Astrocyte (in vitro differentiated cells and primary cell): Measurements from ENCODE around the gene KMT2A. TPM values are rescaled to one million over a fixed set of nuclear protein-coding genes. Genes with fewer than 3 reads are reported as not detected.

ENCODE experiments used
- DNase-seq: peaks from one replicate; pipeline ENCODE4 v3.0.0-alpha.2; 2010; ENCODE audit warnings: low read depth
- FAIRE-seq: peaks from 2 replicates; lab custom pipeline; 2011; peaks lifted over from hg19 to GRCh38; lab: Jason Lieb, UNC
- H2AFZ ChIP-seq: 2 replicates; pipeline ENCODE4 v1.6.0; 2012; ENCODE audit warnings: low read depth, low read length, inconsistent platforms
- H3K27ac ChIP-seq: 2 replicates; pipeline ENCODE4 v1.5.1; 2011; ENCODE audit warnings: low read depth, low read length, inconsistent platforms
- H3K27me3 ChIP-seq: 2 replicates; pipeline ENCODE4 v1.6.0; 2011; ENCODE audit warnings: low read length, inconsistent platforms; ENCODE audit not compliant: insufficient read depth
- H3K36me3 ChIP-seq: 2 replicates; pipeline ENCODE4 v1.5.1; 2011; ENCODE audit warnings: low read length, inconsistent platforms; ENCODE audit not compliant: insufficient read depth
- H3K4me1 ChIP-seq: 2 replicates; pipeline ENCODE4 v1.5.1; 2011; ENCODE audit warnings: low read length, inconsistent platforms; ENCODE audit not compliant: insufficient read depth
- H3K4me2 ChIP-seq: 2 replicates; pipeline ENCODE4 v1.6.0; 2012; ENCODE audit warnings: low read length, inconsistent platforms
- H3K4me3 ChIP-seq: 2 replicates; pipeline ENCODE4 v1.5.1; 2011; ENCODE audit warnings: low read depth, mild to moderate bottlenecking, low read length, inconsistent platforms; ENCODE audit not compliant: insufficient read depth
- H3K79me2 ChIP-seq: 2 replicates; pipeline ENCODE4 v1.6.0; 2012; ENCODE audit warnings: mild to moderate bottlenecking, low read length, inconsistent platforms; ENCODE audit not compliant: insufficient read depth
- H3K9ac ChIP-seq: 2 replicates; pipeline ENCODE4 v1.6.0; 2012; ENCODE audit warnings: mild to moderate bottlenecking, low read length, inconsistent platforms
- H3K9me3 ChIP-seq: 2 replicates; pipeline ENCODE4 v1.5.1; 2012; ENCODE audit warnings: low read depth, mild to moderate bottlenecking, low read length, inconsistent platforms; ENCODE audit not compliant: insufficient read depth
- H4K20me1 ChIP-seq: 2 replicates; pipeline ENCODE4 v1.6.0; 2012; ENCODE audit warnings: low read length, inconsistent platforms; ENCODE audit not compliant: insufficient read depth
- H3K27ac Mint-ChIP-seq: one replicate; pipeline ENCODE4 v1.8.0; 2021; ENCODE audit warnings: mild to moderate bottlenecking, mixed read lengths; ENCODE audit not compliant: unreplicated experiment
- H3K27me3 Mint-ChIP-seq: one replicate; pipeline ENCODE4 v1.8.0; 2021; ENCODE audit warnings: low read depth, mixed read lengths; ENCODE audit not compliant: unreplicated experiment
- H3K36me3 Mint-ChIP-seq: one replicate; pipeline ENCODE4 v1.8.0; 2021; ENCODE audit warnings: low read depth, mixed read lengths; ENCODE audit not compliant: unreplicated experiment
- H3K4me1 Mint-ChIP-seq: one replicate; pipeline ENCODE4 v1.8.0; 2021; ENCODE audit warnings: low read depth, mixed read lengths; ENCODE audit not compliant: unreplicated experiment
- H3K4me3 Mint-ChIP-seq: one replicate; pipeline ENCODE4 v1.8.0; 2021; ENCODE audit warnings: mild to moderate bottlenecking, moderate library complexity, mixed read lengths; ENCODE audit not compliant: unreplicated experiment
- H3K9me3 Mint-ChIP-seq: one replicate; pipeline ENCODE4 v1.8.0; 2021; ENCODE audit warnings: mild to moderate bottlenecking, mixed read lengths; ENCODE audit not compliant: unreplicated experiment
- EZH2 ChIP-seq: IDR thresholded peaks from 2 replicates; pipeline ENCODE4 v1.6.1; 2012; ENCODE audit warnings: mild to moderate bottlenecking, low read length, inconsistent platforms; ENCODE audit not compliant: insufficient read depth
- total RNA-seq: library from RNA; stranded (reverse); gene quantifications from 2 replicates; pipeline ENCODE4 v1.2.1, GENCODE V29; 2021
- TF ChIP-seq, protein P1 (sequence below): IDR thresholded peaks from 2 replicates; pipeline ENCODE4 v1.5.1; 2011; ENCODE audit warnings: low read depth, mild to moderate bottlenecking, inconsistent platforms, low read length, moderate library complexity; ENCODE audit not compliant: insufficient read depth

KMT2A gene
- total RNA-seq, 1 donor from 2014 or later, result 60.0 TPM

DNA sequence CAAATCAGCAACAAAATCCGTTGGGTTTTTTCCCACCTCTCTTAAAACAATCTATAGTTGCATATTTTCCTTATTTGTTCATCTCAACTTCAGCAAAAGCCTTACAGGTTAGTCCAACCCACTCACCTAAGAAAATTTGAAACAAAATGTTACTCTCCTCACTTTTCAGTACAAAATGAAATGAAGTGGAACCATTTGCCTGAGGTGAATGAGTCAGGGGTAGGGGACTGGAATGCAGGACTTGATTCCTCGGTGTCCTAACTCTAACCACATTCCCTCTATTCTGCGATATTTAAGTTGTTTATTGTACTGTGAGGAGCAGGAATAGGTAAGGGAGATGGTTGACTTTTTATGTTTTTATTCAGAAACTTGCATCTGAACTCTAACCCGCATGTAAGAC lies 18.5 kb upstream of the KMT2A start:
- Histone ChIP-seq H3K4me3 (no peak overlapping the region), H3K9me3 (no peaks in the 10 kb centered on the region), H2AFZ (no peak overlapping the region), H3K4me2 (no peak overlapping the region), H3K27me3 (no peaks in the 10 kb centered on the region), H4K20me1 (no peaks in the 10 kb centered on the region), H3K36me3 (no peaks in the 10 kb centered on the region), H3K79me2 (no peaks in the 10 kb centered on the region), H3K4me1 (peaks cover 9% of the 10 kb centered on the region), H3K9ac (no peak overlapping the region), H3K27ac (no peak overlapping the region)
- FAIRE-seq (no peak), DNase-seq (no peak)
- H3K4me3 Mint-ChIP-seq, result no peak overlapping the region
- peaks cover 11% of the 10 kb centered on the region for H3K4me1 Mint-ChIP-seq
- no peaks in the 10 kb centered on the region for H3K36me3 Mint-ChIP-seq
- TF ChIP-seq, protein P1, sequence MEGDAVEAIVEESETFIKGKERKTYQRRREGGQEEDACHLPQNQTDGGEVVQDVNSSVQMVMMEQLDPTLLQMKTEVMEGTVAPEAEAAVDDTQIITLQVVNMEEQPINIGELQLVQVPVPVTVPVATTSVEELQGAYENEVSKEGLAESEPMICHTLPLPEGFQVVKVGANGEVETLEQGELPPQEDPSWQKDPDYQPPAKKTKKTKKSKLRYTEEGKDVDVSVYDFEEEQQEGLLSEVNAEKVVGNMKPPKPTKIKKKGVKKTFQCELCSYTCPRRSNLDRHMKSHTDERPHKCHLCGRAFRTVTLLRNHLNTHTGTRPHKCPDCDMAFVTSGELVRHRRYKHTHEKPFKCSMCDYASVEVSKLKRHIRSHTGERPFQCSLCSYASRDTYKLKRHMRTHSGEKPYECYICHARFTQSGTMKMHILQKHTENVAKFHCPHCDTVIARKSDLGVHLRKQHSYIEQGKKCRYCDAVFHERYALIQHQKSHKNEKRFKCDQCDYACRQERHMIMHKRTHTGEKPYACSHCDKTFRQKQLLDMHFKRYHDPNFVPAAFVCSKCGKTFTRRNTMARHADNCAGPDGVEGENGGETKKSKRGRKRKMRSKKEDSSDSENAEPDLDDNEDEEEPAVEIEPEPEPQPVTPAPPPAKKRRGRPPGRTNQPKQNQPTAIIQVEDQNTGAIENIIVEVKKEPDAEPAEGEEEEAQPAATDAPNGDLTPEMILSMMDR, result no peak
- TF ChIP-seq EZH2, result no peak
- no peaks in the 10 kb centered on the region for H3K9me3 Mint-ChIP-seq
- H3K27ac Mint-ChIP-seq, result peak overlapping the region; percentile 16
- no peaks in the 10 kb centered on the region for H3K27me3 Mint-ChIP-seq

DNA sequence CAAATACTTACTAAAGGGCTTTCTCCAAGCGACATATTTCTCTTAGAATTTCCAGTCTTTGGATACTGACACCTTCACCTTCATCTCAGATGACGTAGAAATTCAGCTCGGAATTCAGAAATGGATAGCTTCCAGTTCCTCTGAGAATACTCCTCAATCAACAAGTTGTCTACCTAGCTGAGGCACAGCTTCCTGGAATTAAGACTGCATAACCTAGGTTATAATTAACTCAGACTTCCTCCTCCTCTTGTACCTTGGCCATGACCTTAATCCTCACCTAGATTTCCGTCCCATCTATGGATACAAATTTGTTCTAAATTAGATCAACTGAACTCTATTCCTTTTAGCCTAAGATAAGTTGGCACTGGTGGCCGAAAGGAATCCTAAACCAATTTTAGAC lies 17.5 kb upstream of the KMT2A start:
- no peaks in the 10 kb centered on the region for H3K27me3 Mint-ChIP-seq
- no peaks in the 10 kb centered on the region for H3K9me3 Mint-ChIP-seq
- H3K4me3 Mint-ChIP-seq, result no peak overlapping the region
- DNase-seq, result no peak
- TF ChIP-seq EZH2, result no peak
- TF ChIP-seq, protein P1, result no peak
- H3K4me1 ChIP-seq, result peaks cover 9% of the 10 kb centered on the region
- no peaks in the 10 kb centered on the region for H3K79me2 ChIP-seq
- H2AFZ ChIP-seq, result no peak overlapping the region
- H3K36me3 ChIP-seq, result no peaks in the 10 kb centered on the region
- no peaks in the 10 kb centered on the region for H4K20me1 ChIP-seq
- H3K27ac Mint-ChIP-seq, result no peak overlapping the region
- H3K9me3 ChIP-seq, result no peaks in the 10 kb centered on the region
- no peak overlapping the region for H3K27ac ChIP-seq
- no peaks in the 10 kb centered on the region for H3K27me3 ChIP-seq
- H3K4me1 Mint-ChIP-seq, result peaks cover 11% of the 10 kb centered on the region
- no peaks in the 10 kb centered on the region for H3K36me3 Mint-ChIP-seq
- no peak for FAIRE-seq
- no peak overlapping the region for H3K4me2 ChIP-seq
- no peak overlapping the region for H3K9ac ChIP-seq
- H3K4me3 ChIP-seq, result no peak overlapping the region

- Histone ChIP-seq H3K79me2 (no peaks in the 10 kb centered on the region), H3K9ac (no peak overlapping the region), H3K9me3 (no peaks in the 10 kb centered on the region), H3K27ac (no peak overlapping the region), H3K36me3 (no peaks in the 10 kb centered on the region), H3K4me1 (peaks cover 9% of the 10 kb centered on the region), H3K4me3 (no peak overlapping the region), H4K20me1 (no peaks in the 10 kb centered on the region), H2AFZ (no peak overlapping the region), H3K4me2 (no peak overlapping the region), H3K27me3 (no peaks in the 10 kb centered on the region)
- H3K9me3 Mint-ChIP-seq, result no peaks in the 10 kb centered on the region
- H3K36me3 Mint-ChIP-seq, result peaks cover 2% of the 10 kb centered on the region
- H3K27ac Mint-ChIP-seq, result no peak overlapping the region
- no peak overlapping the region for H3K4me3 Mint-ChIP-seq
- TF ChIP-seq, protein P1, result no peak
- no peaks in the 10 kb centered on the region for H3K27me3 Mint-ChIP-seq
- no peak for DNase-seq
- no peak for FAIRE-seq
- peaks cover 14% of the 10 kb centered on the region for H3K4me1 Mint-ChIP-seq
Observed at GRCh38 chr11:118427707-118428106, 8.6 kb upstream of the KMT2A start.
